Activated CD4-positive, alpha-beta T cell treated with anti-CD3 and anti-CD28 coated beads, Interleukin-2, amount 50 U/mL, for 16 hours (primary cell): ENCODE data around the gene DYNLT1.

Experiments used
- DNase-seq: peaks from one replicate; pipeline ENCODE4 v3.0.0-alpha.2; 2020

Gene DYNLT1

GRCh38 chr6:158595223-158595622 lies 49.3 kb downstream of the DYNLT1 start:
- no peak for DNase-seq

GRCh38 chr6:158593670-158594069 lies 50.9 kb downstream of the DYNLT1 start:
- no peak for DNase-seq

- DNase-seq, result no peak
Measured at GRCh38 chr6:158591810-158592209, 52.7 kb downstream of the DYNLT1 start.

GRCh38 chr6:158591134-158591809 lies 53.3 kb downstream of the DYNLT1 start:
- no peak for DNase-seq

- DNase-seq, result no peak
Measured at GRCh38 chr6:158589366-158589765, 55.2 kb downstream of the DYNLT1 start.

DNA sequence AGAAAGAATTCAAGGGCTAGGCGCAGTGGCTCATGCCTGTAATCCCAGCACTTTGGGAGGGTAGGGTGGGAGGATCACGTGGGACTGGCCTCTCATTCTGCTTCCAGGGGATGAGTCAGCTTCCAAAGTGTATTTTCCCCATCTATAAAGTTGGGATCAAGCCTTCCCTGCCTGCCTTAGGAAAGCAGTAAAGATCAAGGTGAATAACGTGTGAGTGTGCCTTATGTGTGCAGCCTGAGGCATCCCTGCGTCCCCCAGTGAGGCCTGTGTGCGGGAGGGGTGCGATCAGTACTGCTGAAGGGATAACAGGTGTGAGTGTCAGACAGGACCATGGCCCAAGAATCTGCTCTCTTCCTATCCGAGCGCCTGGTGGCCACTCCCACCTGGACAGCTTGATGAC lies 57.9 kb downstream of the DYNLT1 start:
- no peak for DNase-seq
